ENCODE data around the gene RASSF8. TPM values are rescaled to one million over a fixed set of nuclear protein-coding genes. Genes with fewer than 3 reads are reported as not detected.
A peak's percentile ranks its signal among the peaks of the same experiment; 100 is the strongest.

The RASSF8 gene
- total RNA-seq, 4 donors from 2014 or later: 5.4 to 20.7 (median 9.6) TPM

GRCh38 chr12:26097046-26097878 lies 138.8 kb downstream of the RASSF8 start:
- TF ChIP-seq, protein P1, sequence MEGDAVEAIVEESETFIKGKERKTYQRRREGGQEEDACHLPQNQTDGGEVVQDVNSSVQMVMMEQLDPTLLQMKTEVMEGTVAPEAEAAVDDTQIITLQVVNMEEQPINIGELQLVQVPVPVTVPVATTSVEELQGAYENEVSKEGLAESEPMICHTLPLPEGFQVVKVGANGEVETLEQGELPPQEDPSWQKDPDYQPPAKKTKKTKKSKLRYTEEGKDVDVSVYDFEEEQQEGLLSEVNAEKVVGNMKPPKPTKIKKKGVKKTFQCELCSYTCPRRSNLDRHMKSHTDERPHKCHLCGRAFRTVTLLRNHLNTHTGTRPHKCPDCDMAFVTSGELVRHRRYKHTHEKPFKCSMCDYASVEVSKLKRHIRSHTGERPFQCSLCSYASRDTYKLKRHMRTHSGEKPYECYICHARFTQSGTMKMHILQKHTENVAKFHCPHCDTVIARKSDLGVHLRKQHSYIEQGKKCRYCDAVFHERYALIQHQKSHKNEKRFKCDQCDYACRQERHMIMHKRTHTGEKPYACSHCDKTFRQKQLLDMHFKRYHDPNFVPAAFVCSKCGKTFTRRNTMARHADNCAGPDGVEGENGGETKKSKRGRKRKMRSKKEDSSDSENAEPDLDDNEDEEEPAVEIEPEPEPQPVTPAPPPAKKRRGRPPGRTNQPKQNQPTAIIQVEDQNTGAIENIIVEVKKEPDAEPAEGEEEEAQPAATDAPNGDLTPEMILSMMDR (IDR thresholded peaks at IDR 0.05): no peak
- TF ChIP-seq POLR2A (IDR thresholded peaks at IDR 0.05): no peak
- 12 to 17% methylated on average over 6 of the region's 6 CpGs for WGBS, 2 donors
- DNase-seq (ENCODE audit: low spot score in 2 of 2): peak; percentile 59 to 88
- intact Hi-C loops (cut with DNase I; ENCODE audit: low total_unique reads): loop anchor here (10.0 kb wide), 1 partner anchor 308 kb away; no protein-coding TSS in a partner anchor
- no peak overlapping the region for H3K4me3 ChIP-seq (ENCODE audit: low read depth, poor library complexity, severe bottlenecking)

- intact Hi-C loops (cut with DNase I; ENCODE audit: low total_unique reads): no loop called here
- 79 to 82% methylated on average over 8 of the region's 8 CpGs for WGBS, 2 donors
Observed at GRCh38 chr12:26100666-26101349, 142.3 kb downstream of the RASSF8 start.

DNA sequence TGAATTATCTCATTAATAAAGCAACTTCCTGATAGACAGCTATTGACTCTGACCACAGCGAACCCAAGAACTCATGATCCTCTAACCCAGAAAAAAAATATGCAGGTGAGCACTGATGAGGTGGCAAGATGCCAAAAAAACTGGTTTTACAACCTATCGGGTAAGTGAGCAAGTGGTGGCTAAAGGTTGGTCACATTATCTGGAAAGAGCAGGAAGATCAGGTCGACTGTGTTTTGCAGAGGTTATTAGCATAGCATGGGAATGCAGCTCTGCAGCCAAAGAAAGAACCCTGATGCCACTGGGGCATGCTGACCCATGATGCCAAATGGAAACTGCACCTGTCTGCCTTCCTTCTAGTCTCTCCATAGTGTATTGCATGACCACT lies 142.9 kb downstream of the RASSF8 start:
- H3K4me3 ChIP-seq (ENCODE audit: low read depth, poor library complexity, severe bottlenecking): no peak overlapping the region
- no peak for TF ChIP-seq POLR2A (IDR thresholded peaks at IDR 0.05)
- TF ChIP-seq, protein P1 (IDR thresholded peaks at IDR 0.05): no peak
- intact Hi-C loops (cut with DNase I; ENCODE audit: low total_unique reads): no loop called here
- WGBS, 2 donors: 42 to 48% methylated on average over 3 of the region's 3 CpGs
- DNase-seq (ENCODE audit: low spot score in 2 of 2): no peak

More at GRCh38 chr12:26100666-26101349, 142.3 kb downstream of the RASSF8 start:
- TF ChIP-seq, protein P1 (IDR thresholded peaks at IDR 0.05): no peak
- no peak for TF ChIP-seq POLR2A (IDR thresholded peaks at IDR 0.05)
- DNase-seq (ENCODE audit: low spot score in 2 of 2): no peak
- no peak overlapping the region for H3K4me3 ChIP-seq (ENCODE audit: low read depth, poor library complexity, severe bottlenecking)

DNA sequence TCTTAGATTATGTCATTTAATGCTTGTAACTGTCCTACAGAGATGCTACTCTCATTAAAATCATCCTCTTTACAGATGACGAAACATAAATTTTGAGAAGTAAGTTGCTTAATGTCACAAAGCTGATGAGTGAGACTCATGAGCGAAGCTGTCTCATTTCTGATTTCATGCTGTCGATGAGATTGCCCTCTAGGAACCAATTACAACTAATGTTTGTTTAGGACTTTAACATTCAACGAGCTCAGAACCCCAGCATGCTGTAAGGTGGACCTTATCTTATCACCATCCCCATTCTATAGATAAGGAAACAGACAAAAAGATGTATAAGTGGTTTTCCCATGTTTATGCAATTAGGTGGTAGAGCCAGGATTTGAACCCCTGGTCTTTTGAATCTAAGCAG lies 143.3 kb downstream of the RASSF8 start:
- H3K4me3 ChIP-seq (ENCODE audit: low read depth, poor library complexity, severe bottlenecking): no peak overlapping the region
- intact Hi-C loops (cut with DNase I; ENCODE audit: low total_unique reads): no loop called here
- no peak for TF ChIP-seq POLR2A (IDR thresholded peaks at IDR 0.05)
- TF ChIP-seq, protein P1 (IDR thresholded peaks at IDR 0.05): no peak
- DNase-seq (ENCODE audit: low spot score in 2 of 2): no peak
- 78 to 81% methylated on average over 4 of the region's 4 CpGs for WGBS, 2 donors

GRCh38 chr12:26102953-26103352 lies 144.5 kb downstream of the RASSF8 start:
- no peak for TF ChIP-seq POLR2A (IDR thresholded peaks at IDR 0.05)
- TF ChIP-seq, protein P1 (IDR thresholded peaks at IDR 0.05): no peak
- no peak for DNase-seq (ENCODE audit: low spot score in 2 of 2)
- intact Hi-C loops (cut with DNase I; ENCODE audit: low total_unique reads): no loop called here
- H3K4me3 ChIP-seq (ENCODE audit: low read depth, poor library complexity, severe bottlenecking): no peak overlapping the region
- 73 to 79% methylated on average over 5 of the region's 5 CpGs for WGBS, 2 donors
